Spleen (tissue), 7 donors: Measurements from ENCODE around the gene MERTK.
A peak's percentile ranks its signal among the peaks of the same experiment; 100 is the strongest.

ENCODE experiments used
- POLR2A ChIP-seq, 3 donors: fragments of 450-650 bp; IDR thresholded peaks; one replicate each; pipeline ENCODE4 v1.5.1; 2017; ENCODE audit warnings: antibody characterized with exemption in 3 of 3, mild to moderate bottlenecking in 1 of 3
- TF ChIP-seq, protein P1 (sequence below), 11 experiments: fragments of 200-600 bp in 7 of 11; fragments of 450-650 bp in 4 of 11; sonication (generic) in 4 of 11; IDR thresholded peaks in 8 of 11; conservative IDR thresholded peaks in 3 of 11; 1 replicate in 7 of 11; 2 replicates in 4 of 11; pipeline versions ENCODE4 v1.4.0 to v1.8.0; 2016 to 2021; ENCODE audit warnings: antibody characterized with exemption in 11 of 11, inconsistent platforms in 4 of 11, mild to moderate bottlenecking in 1 of 11
- donor health status: DM: no; HTN: no; CAD: no; lungs with moderate emphysema.
- donor health status: DM: no; HTN: no; CAD: no.
- donor health status: DM: no; HTN: no; CAD: no.

DNA sequence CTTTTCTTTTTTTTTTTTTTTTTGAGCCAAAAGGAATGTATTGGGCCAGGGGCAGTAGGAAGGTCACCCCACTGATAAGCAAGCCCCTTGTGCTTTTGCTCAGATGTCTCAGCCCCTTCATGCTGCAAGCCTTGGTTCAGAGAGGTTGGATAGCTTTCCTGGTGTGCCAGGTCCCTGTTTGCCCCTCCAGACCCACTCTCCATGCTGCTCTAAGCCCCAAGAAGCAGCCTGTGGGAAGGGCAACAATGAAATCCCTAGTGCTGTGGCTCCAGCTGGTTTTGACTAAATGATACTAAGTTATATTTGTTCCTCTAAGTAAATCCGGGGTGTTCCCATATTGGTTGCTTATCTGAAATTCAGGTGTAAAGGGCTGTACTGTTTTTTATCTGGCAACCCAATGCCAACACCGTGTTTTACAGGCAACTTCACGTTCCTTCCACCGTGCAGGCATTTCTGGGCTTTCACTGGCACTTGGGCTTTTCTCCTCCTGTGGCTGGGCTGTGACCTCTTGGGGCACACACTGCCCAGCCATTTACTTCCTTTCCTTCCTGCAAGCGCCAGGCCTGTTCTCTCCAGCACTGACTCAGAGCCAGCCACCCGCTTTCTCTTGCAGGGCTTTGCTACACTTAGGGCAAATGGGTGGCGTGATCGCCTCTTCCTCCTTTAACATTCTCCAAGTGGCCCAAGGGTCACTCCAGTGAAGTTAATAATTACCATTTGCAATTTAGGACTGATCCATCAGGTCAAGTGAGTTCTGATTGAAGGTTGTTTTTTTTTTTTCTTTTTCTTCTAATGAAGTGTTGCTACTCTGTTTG, 21.6 kb downstream of the MERTK start:
- TF ChIP-seq, protein P1, sequence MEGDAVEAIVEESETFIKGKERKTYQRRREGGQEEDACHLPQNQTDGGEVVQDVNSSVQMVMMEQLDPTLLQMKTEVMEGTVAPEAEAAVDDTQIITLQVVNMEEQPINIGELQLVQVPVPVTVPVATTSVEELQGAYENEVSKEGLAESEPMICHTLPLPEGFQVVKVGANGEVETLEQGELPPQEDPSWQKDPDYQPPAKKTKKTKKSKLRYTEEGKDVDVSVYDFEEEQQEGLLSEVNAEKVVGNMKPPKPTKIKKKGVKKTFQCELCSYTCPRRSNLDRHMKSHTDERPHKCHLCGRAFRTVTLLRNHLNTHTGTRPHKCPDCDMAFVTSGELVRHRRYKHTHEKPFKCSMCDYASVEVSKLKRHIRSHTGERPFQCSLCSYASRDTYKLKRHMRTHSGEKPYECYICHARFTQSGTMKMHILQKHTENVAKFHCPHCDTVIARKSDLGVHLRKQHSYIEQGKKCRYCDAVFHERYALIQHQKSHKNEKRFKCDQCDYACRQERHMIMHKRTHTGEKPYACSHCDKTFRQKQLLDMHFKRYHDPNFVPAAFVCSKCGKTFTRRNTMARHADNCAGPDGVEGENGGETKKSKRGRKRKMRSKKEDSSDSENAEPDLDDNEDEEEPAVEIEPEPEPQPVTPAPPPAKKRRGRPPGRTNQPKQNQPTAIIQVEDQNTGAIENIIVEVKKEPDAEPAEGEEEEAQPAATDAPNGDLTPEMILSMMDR (IDR thresholded peaks at IDR 0.05 in 8 of 11, conservative IDR thresholded peaks at IDR 0.05 in 3 of 11): peak in 1 of 11 experiments; percentile 6
- no peak for TF ChIP-seq POLR2A (IDR thresholded peaks at IDR 0.05)
